Mucosa of descending colon (tissue), 3 donors: ENCODE results near the gene MYBPHL. TPM values are rescaled to one million over a fixed set of nuclear protein-coding genes. Genes with fewer than 3 reads are reported as not detected.
A peak's percentile ranks its signal among the peaks of the same experiment; 100 is the strongest.

Experiments
- ATAC-seq: fragments of 200-7000 bp; cut with Tn5 transposase; one replicate; pipeline ENCODE4 v1.9.1; 2020; ENCODE audit warnings: mild to moderate bottlenecking, moderate library complexity
- DNase-seq, 3 donors: peaks; one replicate each; pipeline ENCODE4 v3.0.0-alpha.2; 2020
- H3K36me3 ChIP-seq: fragments of 200-600 bp; one replicate; pipeline ENCODE4 v1.8.0; 2021; ENCODE audit warnings: low read depth, mild to moderate bottlenecking
- H3K4me1 ChIP-seq: fragments of 200-600 bp; one replicate; pipeline ENCODE4 v1.8.0; 2021; ENCODE audit warnings: low read depth, mild to moderate bottlenecking
- H3K4me3 ChIP-seq: fragments of 200-600 bp; one replicate; pipeline ENCODE4 v1.8.0; 2021; ENCODE audit warnings: mild to moderate bottlenecking
- H3K9me3 ChIP-seq: fragments of 200-600 bp; one replicate; pipeline ENCODE4 v1.8.0; 2021; ENCODE audit warnings: mild to moderate bottlenecking
- CTCF ChIP-seq: fragments of 200-600 bp; IDR thresholded peaks from one replicate; pipeline ENCODE4 v1.8.0; 2022; ENCODE audit warnings: antibody characterized with exemption, mild to moderate bottlenecking
- intact Hi-C, 2 donors: fragments of 100-400 bp; cut with DNase I in 1 of 2; cut with micrococcal nuclease in 1 of 2; formaldehyde crosslinking; loops; one replicate each; pipeline versions ENCODE4 v1.11.0 to v1.11.1; 2022; cut with DNase I, micrococcal nuclease
- total RNA-seq, 3 donors: library from RNA; stranded (reverse); fragmentation: NEBNext Ultra II Directional in 2 of 3; extraction: Animal tissue kit (Norgen Biotek cat#: 25700) in 2 of 3; gene quantifications; one replicate each; pipeline versions ENCODE4 v1.2.1 to v1.2.4, GENCODE V29; 2021 to 2023
- donor health status: DM: no; HTN: no; CAD: no; lungs with moderate emphysema.
- donor health status: DM: no; HTN: no; CAD: no.
- donor health status: DM: no; HTN: yes; CAD: no.

MYBPHL gene
- total RNA-seq, 3 donors from 2014 or later = not detected

- intact Hi-C loops = no loop called here
- Histone ChIP-seq H3K36me3 (no peaks in the 10 kb centered on the region), H3K4me3 (no peak overlapping the region), H3K9me3 (no peaks in the 10 kb centered on the region), H3K4me1 (no peaks in the 10 kb centered on the region)
- DNase-seq (no peak), ATAC-seq (no peak)
- TF ChIP-seq CTCF = no peak
Observed at GRCh38 chr1:109256971-109257681, 49.7 kb downstream of the MYBPHL start.

GRCh38 chr1:109256085-109256484 is 50.7 kb downstream of the MYBPHL start:
- intact Hi-C loops = no loop called here
- Histone ChIP-seq H3K4me1 (no peaks in the 10 kb centered on the region), H3K4me3 (no peak overlapping the region), H3K9me3 (no peaks in the 10 kb centered on the region), H3K36me3 (no peaks in the 10 kb centered on the region)
- no peak for ATAC-seq
- DNase-seq = no peak
- TF ChIP-seq CTCF = no peak

- intact Hi-C loops = no loop called here
- no peak for DNase-seq
- H3K9me3 ChIP-seq = no peaks in the 10 kb centered on the region
- H3K4me1 ChIP-seq = no peaks in the 10 kb centered on the region
- no peak for ATAC-seq
- H3K36me3 ChIP-seq = no peaks in the 10 kb centered on the region
- no peak for TF ChIP-seq CTCF
- H3K4me3 ChIP-seq = no peak overlapping the region
Observed at GRCh38 chr1:109255678-109256077, 51.1 kb downstream of the MYBPHL start.

- TF ChIP-seq CTCF = no peak
- no peak for ATAC-seq
- DNase-seq = peak in 1 of 3 donors; percentile 42
- no peaks in the 10 kb centered on the region for H3K36me3 ChIP-seq
- intact Hi-C loops = no loop called here
- H3K4me3 ChIP-seq = no peak overlapping the region
- no peaks in the 10 kb centered on the region for H3K9me3 ChIP-seq
- no peaks in the 10 kb centered on the region for H3K4me1 ChIP-seq
Observed at GRCh38 chr1:109255097-109255651, 51.6 kb downstream of the MYBPHL start.

- H3K4me3 ChIP-seq = no peak overlapping the region
- DNase-seq = no peak
- peak; percentile 30 for ATAC-seq
- intact Hi-C loops = no loop called here
- H3K36me3 ChIP-seq = no peaks in the 10 kb centered on the region
- no peak for TF ChIP-seq CTCF
- H3K9me3 ChIP-seq = no peaks in the 10 kb centered on the region
- H3K4me1 ChIP-seq = no peaks in the 10 kb centered on the region
Observed at GRCh38 chr1:109254621-109255096, 52.2 kb downstream of the MYBPHL start.
